Ascending aorta (tissue), 2 donors: ENCODE data around the gene SPRY1. TPM values are rescaled to one million over a fixed set of nuclear protein-coding genes. Genes with fewer than 3 reads are reported as not detected.

Source experiments
- DNase-seq, 2 donors: peaks; one replicate each; pipeline ENCODE4 v3.0.0-alpha.2; 2019; ENCODE audit warnings: low spot score in 2 of 2
- H3K27ac ChIP-seq, 2 donors: fragments of 200-600 bp; sonication (generic); one replicate each; pipeline ENCODE4 v1.5.1; 2016 to 2017; ENCODE audit warnings: mild to moderate bottlenecking in 1 of 2
- H3K27me3 ChIP-seq: fragments of 200-600 bp; sonication (generic); one replicate; pipeline ENCODE4 v1.5.1; 2017
- H3K36me3 ChIP-seq, 2 donors: fragments of 200-600 bp; sonication (generic); one replicate each; pipeline ENCODE4 v1.5.1; 2016
- H3K4me1 ChIP-seq, 2 donors: fragments of 200-600 bp; sonication (generic); one replicate each; pipeline ENCODE4 v1.5.1; 2016 to 2017; ENCODE audit warnings: mild to moderate bottlenecking in 1 of 2
- H3K4me3 ChIP-seq, 2 donors: fragments of 200-600 bp; sonication (generic); one replicate each; pipeline ENCODE4 v1.5.1; 2016 to 2017; ENCODE audit warnings: mild to moderate bottlenecking in 1 of 2
- H3K9me3 ChIP-seq, 2 donors: fragments of 200-600 bp; sonication (generic); one replicate each; pipeline ENCODE4 v1.5.1; 2016
- CTCF ChIP-seq, 3 experiments: fragments of 200-600 bp in 2 of 3; fragments of 450-650 bp in 1 of 3; sonication (generic) in 2 of 3; IDR thresholded peaks; one replicate each; pipeline ENCODE4 v1.5.1; 2016 to 2019; ENCODE audit warnings: antibody characterized with exemption in 3 of 3, mild to moderate bottlenecking in 1 of 3, moderate library complexity in 1 of 3
- intact Hi-C: fragments of 100-400 bp; cut with DNase I; formaldehyde crosslinking; loops from one replicate; pipeline ENCODE4 v1.15.1; 2023
- total RNA-seq: library from RNA; depleted of rRNA; stranded (reverse); fragments of >200 nt; gene quantifications from one replicate; pipeline ENCODE4 v1.1.0, GENCODE V29; 2016

SPRY1 gene
- total RNA-seq, 1 donor from 2014 or later: 348 TPM

- intact Hi-C loops: no loop called here
- DNase-seq: no peak
- Histone ChIP-seq H3K36me3 (no peaks in the 10 kb centered on the region), H3K4me1 (peaks cover 0 to 9% of the 10 kb centered on the region in 2 donors), H3K27ac (no peak overlapping the region), H3K27me3 (no peaks in the 10 kb centered on the region), H3K4me3 (no peak overlapping the region), H3K9me3 (no peaks in the 10 kb centered on the region)
- no peak for TF ChIP-seq CTCF (IDR thresholded peaks at IDR 0.05)
Measured at GRCh38 chr4:123412091-123412505, 15.5 kb downstream of the SPRY1 start.

GRCh38 chr4:123412700-123413512, 16.3 kb downstream of the SPRY1 start:
- no peaks in the 10 kb centered on the region for H3K27me3 ChIP-seq
- intact Hi-C loops: no loop called here
- H3K4me3 ChIP-seq: no peak overlapping the region
- H3K36me3 ChIP-seq: no peaks in the 10 kb centered on the region
- TF ChIP-seq CTCF (IDR thresholded peaks at IDR 0.05): no peak
- H3K27ac ChIP-seq: no peak overlapping the region
- H3K9me3 ChIP-seq: no peaks in the 10 kb centered on the region
- no peak for DNase-seq
- H3K4me1 ChIP-seq: peaks cover 0 to 10% of the 10 kb centered on the region in 2 donors

GRCh38 chr4:123415576-123415975, 19.0 kb downstream of the SPRY1 start:
- intact Hi-C loops: no loop called here
- H3K27ac ChIP-seq: no peak overlapping the region
- no peak overlapping the region for H3K4me3 ChIP-seq
- no peak for TF ChIP-seq CTCF (IDR thresholded peaks at IDR 0.05)
- DNase-seq: no peak
- H3K36me3 ChIP-seq: no peaks in the 10 kb centered on the region
- H3K27me3 ChIP-seq: no peaks in the 10 kb centered on the region
- peaks cover 0 to 19% of the 10 kb centered on the region in 2 donors for H3K4me1 ChIP-seq
- no peaks in the 10 kb centered on the region for H3K9me3 ChIP-seq

GRCh38 chr4:123415977-123416376, 19.4 kb downstream of the SPRY1 start:
- Histone ChIP-seq H3K9me3 (no peaks in the 10 kb centered on the region), H3K4me3 (no peak overlapping the region), H3K27ac (no peak overlapping the region), H3K4me1 (peaks cover 0 to 19% of the 10 kb centered on the region in 2 donors), H3K36me3 (no peaks in the 10 kb centered on the region), H3K27me3 (no peaks in the 10 kb centered on the region)
- DNase-seq: no peak
- no peak for TF ChIP-seq CTCF (IDR thresholded peaks at IDR 0.05)
- intact Hi-C loops: no loop called here

GRCh38 chr4:123417813-123418212, 21.2 kb downstream of the SPRY1 start:
- H3K4me3 ChIP-seq: no peak overlapping the region
- intact Hi-C loops: no loop called here
- H3K4me1 ChIP-seq: peaks cover 0 to 19% of the 10 kb centered on the region in 2 donors
- no peak for TF ChIP-seq CTCF (IDR thresholded peaks at IDR 0.05)
- no peaks in the 10 kb centered on the region for H3K36me3 ChIP-seq
- no peak for DNase-seq
- H3K27me3 ChIP-seq: no peaks in the 10 kb centered on the region
- H3K9me3 ChIP-seq: no peaks in the 10 kb centered on the region
- peak overlapping the region; percentile 15 to 45 for H3K27ac ChIP-seq
